Measurements from ENCODE around the gene TMEM52B. TPM values are rescaled to one million over a fixed set of nuclear protein-coding genes. Genes with fewer than 3 reads are reported as not detected.

Gene TMEM52B
- total and polyA plus RNA-seq, 9 of the 15 experiments (the other 6 are each of a cell fraction or from before 2014, with no cell fraction given): not detected

DNA sequence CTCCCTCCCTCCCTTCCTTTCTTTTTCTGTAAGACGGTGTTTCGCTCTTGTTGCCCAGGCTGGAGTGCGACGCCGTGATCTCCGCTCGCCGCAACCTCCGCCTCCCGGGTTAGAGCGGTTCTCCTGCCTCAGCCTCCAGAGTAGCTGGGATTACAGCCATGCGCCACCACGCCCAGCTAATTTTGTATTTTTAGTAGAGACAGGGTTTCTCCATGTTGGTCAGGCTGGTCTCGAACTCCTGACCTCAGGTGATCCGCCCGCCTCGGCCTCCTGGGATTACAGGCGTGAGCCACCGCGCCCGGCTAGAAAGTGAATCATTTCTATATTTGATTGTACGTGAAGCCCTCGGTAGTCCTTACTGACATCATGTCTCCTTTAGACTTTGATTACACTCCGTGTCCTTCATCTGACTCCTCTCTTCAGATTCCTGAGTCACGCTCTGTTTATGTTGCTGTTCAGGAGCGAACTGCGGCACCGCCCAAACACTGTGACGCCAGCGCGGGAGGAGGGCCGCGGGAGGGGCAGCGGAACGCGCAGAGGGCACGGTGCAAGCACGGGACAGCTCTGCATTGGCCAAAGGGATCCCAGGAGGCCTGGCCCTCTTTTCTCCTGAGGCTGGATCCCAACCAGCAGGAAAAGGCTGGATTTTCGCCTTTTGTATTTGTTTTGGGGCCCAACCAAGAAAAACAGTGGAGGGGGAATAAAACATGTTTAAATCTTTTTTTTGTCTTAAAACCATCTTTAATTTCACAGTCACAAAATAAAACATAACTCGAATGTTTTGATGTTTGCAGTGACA is 33.3 kb downstream of the TMEM52B start (continued):
- TF ChIP-seq TEAD4 (IDR thresholded peaks at IDR 0.05; ENCODE audit: low read length) (peak; percentile 40; the same call in 1 of the 2 replicates), TEAD4 (CRISPR knock-in tag; IDR thresholded peaks at IDR 0.05; ENCODE audit: borderline replicate concordance) (no peak), PTBP1 (IDR thresholded peaks at IDR 0.05; ENCODE audit: low read depth, low read length) (no peak), SMAD4 (CRISPR knock-in tag; conservative IDR thresholded peaks at IDR 0.05) (0 out of 2 replicates have a peak, but pooled peaks have one; percentile 16), MAFG (tag; conservative IDR thresholded peaks at IDR 0.05) (peak; percentile 75), CBX5 (IDR thresholded peaks at IDR 0.05; ENCODE audit: borderline replicate concordance, low read depth) (no peak), BRF1 (IDR thresholded peaks at IDR 0.05; ENCODE audit: borderline replicate concordance, extremely low read depth, insufficient read length) (no peak), STAG1 (CRISPR knock-in tag; IDR thresholded peaks at IDR 0.05; ENCODE audit: borderline replicate concordance) (no peak), CBFB (CRISPR knock-in tag; IDR thresholded peaks at IDR 0.05) (no peak), ETV1 (tag; conservative IDR thresholded peaks at IDR 0.05; ENCODE audit: low read depth) (no peak), NFATC3 (IDR thresholded peaks at IDR 0.05) (no peak), ZNF583 (CRISPR knock-in tag; IDR thresholded peaks at IDR 0.05) (no peak), ZNF445 (CRISPR knock-in tag; IDR thresholded peaks at IDR 0.05; ENCODE audit: low read depth) (no peak), TAF1 (IDR thresholded peaks at IDR 0.05; ENCODE audit: control insufficient read depth, extremely low read depth, insufficient read depth, low read length, severe bottlenecking) (peak; percentile 10), JUND (IDR thresholded peaks at IDR 0.05; ENCODE audit: borderline replicate concordance, low read depth, low read length) (peak; percentile 70), JUND (tag; IDR thresholded peaks at IDR 0.05; ENCODE audit: borderline replicate concordance, low read depth, low read length) (peak; percentile 58; the same call in 1 of the 3 replicates), BHLHE40 (IDR thresholded peaks at IDR 0.05; ENCODE audit: low read length) (peak; percentile 96)
- TF ChIP-seq, protein P1, sequence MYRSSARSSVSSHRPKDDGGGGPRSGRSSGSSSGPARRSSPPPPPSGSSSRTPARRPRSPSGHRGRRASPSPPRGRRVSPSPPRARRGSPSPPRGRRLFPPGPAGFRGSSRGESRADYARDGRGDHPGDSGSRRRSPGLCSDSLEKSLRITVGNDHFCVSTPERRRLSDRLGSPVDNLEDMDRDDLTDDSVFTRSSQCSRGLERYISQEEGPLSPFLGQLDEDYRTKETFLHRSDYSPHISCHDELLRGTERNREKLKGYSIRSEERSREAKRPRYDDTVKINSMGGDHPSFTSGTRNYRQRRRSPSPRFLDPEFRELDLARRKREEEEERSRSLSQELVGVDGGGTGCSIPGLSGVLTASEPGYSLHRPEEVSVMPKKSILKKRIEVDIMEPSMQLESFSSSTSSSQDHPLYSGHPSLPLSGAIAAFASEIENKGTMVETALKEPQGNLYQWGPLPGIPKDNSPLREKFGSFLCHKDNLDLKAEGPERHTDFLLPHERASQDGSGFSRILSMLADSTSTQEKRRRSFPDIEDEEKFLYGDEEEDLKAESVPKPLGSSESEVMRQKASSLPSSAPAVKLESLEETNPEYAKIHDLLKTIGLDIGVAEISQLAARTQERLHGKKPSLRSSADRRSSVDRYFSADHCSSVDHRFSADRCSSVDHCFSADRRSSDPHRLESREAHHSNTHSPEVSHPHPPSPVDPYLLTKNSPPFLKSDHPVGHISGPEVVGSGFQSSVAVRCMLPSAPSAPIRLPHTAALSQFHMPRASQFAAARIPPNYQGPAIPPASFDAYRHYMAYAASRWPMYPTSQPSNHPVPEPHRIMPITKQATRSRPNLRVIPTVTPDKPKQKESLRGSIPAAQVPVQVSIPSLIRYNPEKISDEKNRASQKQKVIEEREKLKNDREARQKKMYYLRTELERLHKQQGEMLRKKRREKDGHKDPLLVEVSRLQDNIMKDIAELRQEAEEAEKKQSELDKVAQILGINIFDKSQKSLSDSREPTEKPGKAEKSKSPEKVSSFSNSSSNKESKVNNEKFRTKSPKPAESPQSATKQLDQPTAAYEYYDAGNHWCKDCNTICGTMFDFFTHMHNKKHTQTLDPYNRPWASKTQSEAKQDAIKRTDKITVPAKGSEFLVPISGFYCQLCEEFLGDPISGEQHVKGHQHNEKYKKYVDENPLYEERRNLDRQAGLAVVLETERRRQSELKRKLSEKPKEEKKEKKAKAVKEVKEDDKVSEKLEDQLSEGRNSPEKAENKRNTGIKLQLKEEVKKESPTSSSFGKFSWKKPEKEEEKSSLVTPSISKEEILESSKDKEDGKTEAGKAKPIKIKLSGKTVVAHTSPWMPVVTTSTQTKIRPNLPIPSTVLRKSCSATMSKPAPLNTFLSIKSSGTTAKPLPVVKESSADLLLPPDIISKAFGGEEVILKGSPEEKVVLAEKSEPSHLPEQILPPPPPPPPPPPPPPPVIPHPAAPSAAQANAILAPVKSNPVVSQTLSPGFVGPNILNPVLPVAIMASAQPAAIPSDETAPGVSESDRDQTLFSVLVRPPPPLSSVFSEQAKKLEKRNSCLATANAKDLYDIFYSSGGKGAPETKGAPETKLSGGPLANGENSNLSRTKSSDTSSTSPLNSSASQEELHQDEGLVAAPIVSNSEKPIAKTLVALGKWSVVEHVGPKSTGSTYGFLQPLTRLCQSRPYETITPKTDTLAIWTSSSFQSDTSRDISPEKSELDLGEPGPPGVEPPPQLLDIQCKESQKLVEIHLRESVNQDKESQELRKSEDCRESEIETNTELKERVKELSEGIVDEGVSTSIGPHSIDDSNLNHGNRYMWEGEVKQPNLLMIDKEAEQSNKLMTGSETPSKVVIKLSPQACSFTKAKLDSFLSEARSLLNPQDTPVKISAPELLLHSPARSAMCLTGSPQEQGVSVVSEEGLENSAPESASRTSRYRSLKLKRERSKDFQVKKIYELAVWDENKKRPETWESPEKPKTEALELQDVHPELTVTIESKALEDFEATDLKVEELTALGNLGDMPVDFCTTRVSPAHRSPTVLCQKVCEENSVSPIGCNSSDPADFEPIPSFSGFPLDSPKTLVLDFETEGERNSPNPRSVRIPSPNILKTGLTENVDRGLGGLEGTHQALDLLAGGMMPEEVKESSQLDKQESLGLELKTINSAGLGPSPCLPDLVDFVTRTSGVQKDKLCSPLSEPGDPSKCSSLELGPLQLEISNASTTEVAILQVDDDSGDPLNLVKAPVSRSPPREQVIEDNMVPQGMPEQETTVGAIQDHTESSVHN (IDR thresholded peaks at IDR 0.05; ENCODE audit: borderline replicate concordance in 1 of 2, low read depth in 1 of 2): peak in 1 of 2 experiments; percentile 54; a peak in 2 of 4 replicates
- TF ChIP-seq, protein P2, sequence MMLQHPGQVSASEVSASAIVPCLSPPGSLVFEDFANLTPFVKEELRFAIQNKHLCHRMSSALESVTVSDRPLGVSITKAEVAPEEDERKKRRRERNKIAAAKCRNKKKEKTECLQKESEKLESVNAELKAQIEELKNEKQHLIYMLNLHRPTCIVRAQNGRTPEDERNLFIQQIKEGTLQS (IDR thresholded peaks at IDR 0.05): peak; percentile 35
- TF ChIP-seq, protein P2 (CRISPR knock-in tag; conservative IDR thresholded peaks at IDR 0.05): peak; percentile 62; the same call in 1 of the 2 replicates

All from K562 (cell line).